ENCODE results near the gene C2CD2L.
A peak's percentile ranks its signal among the peaks of the same experiment; 100 is the strongest.

DNA sequence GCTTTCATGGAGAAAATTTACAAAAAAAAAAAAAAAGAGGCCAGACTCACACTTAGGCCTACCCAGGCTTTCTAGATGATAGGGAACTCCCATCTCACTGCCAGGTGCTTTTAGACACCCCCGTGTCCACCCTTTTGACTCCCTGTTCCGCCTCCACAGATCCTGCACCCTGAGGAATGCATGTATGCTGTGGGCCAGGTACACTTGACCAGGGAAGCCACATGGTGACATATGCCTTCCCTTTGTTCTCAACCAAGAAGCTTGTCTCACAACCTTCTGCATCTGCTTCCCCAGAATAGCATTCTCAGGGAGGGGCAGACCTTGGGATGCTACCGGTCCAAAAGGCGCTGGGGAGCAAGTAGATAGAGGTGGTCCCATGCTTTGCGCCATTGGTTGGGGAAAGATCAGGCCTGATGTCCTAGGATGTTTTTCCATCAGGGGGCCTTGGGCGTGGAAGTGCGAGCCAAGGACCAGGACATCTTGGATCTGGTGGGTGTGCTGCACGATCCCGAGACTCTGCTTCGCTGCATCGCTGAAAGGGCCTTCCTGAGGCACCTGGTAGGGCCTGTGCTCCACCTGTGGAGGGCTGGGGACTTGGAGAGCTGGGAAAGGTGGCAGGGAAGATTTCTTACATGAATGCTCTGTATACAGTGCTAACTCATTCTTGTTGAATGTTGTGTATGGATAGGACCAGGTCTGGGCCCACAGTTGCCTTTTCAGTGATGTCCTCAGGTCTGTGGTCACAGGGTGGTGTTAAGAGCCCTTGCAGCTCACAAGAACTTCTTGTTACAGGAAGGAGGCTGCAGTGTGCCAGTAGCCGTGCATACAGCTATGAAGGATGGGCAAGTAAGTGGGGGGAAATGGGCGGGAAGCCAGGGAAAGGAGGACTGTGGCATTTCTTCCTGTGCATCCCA lies 14.9 kb upstream of the C2CD2L start:
- TF ChIP-seq, protein P1, sequence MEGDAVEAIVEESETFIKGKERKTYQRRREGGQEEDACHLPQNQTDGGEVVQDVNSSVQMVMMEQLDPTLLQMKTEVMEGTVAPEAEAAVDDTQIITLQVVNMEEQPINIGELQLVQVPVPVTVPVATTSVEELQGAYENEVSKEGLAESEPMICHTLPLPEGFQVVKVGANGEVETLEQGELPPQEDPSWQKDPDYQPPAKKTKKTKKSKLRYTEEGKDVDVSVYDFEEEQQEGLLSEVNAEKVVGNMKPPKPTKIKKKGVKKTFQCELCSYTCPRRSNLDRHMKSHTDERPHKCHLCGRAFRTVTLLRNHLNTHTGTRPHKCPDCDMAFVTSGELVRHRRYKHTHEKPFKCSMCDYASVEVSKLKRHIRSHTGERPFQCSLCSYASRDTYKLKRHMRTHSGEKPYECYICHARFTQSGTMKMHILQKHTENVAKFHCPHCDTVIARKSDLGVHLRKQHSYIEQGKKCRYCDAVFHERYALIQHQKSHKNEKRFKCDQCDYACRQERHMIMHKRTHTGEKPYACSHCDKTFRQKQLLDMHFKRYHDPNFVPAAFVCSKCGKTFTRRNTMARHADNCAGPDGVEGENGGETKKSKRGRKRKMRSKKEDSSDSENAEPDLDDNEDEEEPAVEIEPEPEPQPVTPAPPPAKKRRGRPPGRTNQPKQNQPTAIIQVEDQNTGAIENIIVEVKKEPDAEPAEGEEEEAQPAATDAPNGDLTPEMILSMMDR (IDR thresholded peaks at IDR 0.05): no peak
- TF ChIP-seq, protein P2, sequence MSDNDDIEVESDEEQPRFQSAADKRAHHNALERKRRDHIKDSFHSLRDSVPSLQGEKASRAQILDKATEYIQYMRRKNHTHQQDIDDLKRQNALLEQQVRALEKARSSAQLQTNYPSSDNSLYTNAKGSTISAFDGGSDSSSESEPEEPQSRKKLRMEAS (IDR thresholded peaks at IDR 0.05): no peak
- TF ChIP-seq CHD2 (IDR thresholded peaks at IDR 0.05; ENCODE audit: low read length, partially characterized antibody): no peak
- no peak for TF ChIP-seq ZC3H11A (IDR thresholded peaks at IDR 0.05)
- TF ChIP-seq HOXA7 (CRISPR knock-in tag; IDR thresholded peaks at IDR 0.05): no peak
- TF ChIP-seq NPAS2 (CRISPR knock-in tag; IDR thresholded peaks at IDR 0.05; ENCODE audit: borderline replicate concordance): no peak
- peak; percentile 17; the same call in 1 of the 2 replicates for TF ChIP-seq POLR2A (IDR thresholded peaks at IDR 0.05; ENCODE audit: low read length)

Data from A549 (cell line).